ENCODE data around the gene CHID1. TPM values are rescaled to one million over a fixed set of nuclear protein-coding genes. Genes with fewer than 3 reads are reported as not detected.

Gene CHID1
- total and polyA plus RNA-seq, 2 experiments from 2014 or later: 54.1 to 67.3 TPM

DNA sequence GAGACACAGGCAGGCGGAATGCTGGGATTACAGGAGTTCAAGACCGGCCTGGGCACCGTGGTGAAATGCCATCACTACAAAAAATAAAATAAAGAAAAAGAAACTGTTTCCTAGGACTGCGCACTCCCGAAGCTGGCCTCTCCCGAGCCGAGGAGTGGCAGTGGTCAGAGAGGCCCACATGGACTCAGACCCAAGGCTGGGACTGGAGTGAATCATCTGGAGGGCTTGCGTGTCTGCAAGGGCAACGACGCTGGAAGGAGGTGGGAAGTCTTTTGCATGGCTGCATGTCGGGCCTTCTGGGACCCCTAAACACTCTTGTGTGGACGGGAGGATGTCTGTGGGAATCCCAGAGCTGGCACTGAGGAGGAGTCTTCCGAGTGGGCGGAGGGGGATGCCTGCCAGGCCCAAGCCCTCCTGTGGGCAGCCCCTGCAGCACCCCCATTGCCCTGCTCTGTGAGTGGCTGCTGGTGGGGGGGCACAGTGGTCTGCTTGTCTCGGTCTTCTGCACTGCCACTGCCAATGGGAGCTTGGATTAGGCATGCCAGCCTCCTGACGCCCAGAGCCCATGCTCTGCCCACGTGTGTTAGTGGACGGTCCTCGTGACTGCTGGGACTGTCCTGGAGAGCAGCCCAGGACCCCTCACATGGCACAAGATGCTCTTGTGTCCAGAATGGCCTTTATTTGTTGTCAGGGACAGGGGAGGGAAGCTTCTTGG lies 13.2 kb upstream of the CHID1 start (continued):
- TF ChIP-seq, protein P1, sequence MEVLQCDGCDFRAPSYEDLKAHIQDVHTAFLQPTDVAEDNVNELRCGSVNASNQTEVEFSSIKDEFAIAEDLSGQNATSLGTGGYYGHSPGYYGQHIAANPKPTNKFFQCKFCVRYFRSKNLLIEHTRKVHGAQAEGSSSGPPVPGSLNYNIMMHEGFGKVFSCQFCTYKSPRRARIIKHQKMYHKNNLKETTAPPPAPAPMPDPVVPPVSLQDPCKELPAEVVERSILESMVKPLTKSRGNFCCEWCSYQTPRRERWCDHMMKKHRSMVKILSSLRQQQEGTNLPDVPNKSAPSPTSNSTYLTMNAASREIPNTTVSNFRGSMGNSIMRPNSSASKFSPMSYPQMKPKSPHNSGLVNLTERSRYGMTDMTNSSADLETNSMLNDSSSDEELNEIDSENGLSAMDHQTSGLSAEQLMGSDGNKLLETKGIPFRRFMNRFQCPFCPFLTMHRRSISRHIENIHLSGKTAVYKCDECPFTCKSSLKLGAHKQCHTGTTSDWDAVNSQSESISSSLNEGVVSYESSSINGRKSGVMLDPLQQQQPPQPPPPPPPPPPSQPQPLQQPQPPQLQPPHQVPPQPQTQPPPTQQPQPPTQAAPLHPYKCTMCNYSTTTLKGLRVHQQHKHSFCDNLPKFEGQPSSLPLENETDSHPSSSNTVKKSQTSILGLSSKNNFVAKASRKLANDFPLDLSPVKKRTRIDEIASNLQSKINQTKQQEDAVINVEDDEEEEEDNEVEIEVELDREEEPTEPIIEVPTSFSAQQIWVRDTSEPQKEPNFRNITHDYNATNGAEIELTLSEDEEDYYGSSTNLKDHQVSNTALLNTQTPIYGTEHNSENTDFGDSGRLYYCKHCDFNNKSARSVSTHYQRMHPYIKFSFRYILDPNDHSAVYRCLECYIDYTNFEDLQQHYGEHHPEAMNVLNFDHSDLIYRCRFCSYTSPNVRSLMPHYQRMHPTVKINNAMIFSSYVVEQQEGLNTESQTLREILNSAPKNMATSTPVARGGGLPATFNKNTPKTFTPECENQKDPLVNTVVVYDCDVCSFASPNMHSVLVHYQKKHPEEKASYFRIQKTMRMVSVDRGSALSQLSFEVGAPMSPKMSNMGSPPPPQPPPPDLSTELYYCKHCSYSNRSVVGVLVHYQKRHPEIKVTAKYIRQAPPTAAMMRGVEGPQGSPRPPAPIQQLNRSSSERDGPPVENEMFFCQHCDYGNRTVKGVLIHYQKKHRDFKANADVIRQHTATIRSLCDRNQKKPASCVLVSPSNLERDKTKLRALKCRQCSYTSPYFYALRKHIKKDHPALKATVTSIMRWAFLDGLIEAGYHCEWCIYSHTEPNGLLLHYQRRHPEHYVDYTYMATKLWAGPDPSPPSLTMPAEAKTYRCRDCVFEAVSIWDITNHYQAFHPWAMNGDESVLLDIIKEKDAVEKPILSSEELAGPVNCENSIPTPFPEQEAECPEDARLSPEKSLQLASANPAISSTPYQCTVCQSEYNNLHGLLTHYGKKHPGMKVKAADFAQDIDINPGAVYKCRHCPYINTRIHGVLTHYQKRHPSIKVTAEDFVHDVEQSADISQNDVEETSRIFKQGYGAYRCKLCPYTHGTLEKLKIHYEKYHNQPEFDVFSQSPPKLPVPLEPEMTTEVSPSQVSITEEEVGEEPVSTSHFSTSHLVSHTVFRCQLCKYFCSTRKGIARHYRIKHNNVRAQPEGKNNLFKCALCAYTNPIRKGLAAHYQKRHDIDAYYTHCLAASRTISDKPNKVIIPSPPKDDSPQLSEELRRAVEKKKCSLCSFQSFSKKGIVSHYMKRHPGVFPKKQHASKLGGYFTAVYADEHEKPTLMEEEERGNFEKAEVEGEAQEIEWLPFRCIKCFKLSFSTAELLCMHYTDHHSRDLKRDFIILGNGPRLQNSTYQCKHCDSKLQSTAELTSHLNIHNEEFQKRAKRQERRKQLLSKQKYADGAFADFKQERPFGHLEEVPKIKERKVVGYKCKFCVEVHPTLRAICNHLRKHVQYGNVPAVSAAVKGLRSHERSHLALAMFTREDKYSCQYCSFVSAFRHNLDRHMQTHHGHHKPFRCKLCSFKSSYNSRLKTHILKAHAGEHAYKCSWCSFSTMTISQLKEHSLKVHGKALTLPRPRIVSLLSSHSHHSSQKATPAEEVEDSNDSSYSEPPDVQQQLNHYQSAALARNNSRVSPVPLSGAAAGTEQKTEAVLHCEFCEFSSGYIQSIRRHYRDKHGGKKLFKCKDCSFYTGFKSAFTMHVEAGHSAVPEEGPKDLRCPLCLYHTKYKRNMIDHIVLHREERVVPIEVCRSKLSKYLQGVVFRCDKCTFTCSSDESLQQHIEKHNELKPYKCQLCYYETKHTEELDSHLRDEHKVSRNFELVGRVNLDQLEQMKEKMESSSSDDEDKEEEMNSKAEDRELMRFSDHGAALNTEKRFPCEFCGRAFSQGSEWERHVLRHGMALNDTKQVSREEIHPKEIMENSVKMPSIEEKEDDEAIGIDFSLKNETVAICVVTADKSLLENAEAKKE (CRISPR knock-in tag; IDR thresholded peaks at IDR 0.05): no peak
- TF ChIP-seq POLR2AphosphoS5 (IDR thresholded peaks at IDR 0.05; ENCODE audit: low read depth): no peak
- no peak for TF ChIP-seq CREB1 (CRISPR knock-in tag; IDR thresholded peaks at IDR 0.05; ENCODE audit: low read depth)
- TF ChIP-seq NANOG (IDR thresholded peaks at IDR 0.05; ENCODE audit: borderline replicate concordance): no peak
- TF ChIP-seq, protein P2, sequence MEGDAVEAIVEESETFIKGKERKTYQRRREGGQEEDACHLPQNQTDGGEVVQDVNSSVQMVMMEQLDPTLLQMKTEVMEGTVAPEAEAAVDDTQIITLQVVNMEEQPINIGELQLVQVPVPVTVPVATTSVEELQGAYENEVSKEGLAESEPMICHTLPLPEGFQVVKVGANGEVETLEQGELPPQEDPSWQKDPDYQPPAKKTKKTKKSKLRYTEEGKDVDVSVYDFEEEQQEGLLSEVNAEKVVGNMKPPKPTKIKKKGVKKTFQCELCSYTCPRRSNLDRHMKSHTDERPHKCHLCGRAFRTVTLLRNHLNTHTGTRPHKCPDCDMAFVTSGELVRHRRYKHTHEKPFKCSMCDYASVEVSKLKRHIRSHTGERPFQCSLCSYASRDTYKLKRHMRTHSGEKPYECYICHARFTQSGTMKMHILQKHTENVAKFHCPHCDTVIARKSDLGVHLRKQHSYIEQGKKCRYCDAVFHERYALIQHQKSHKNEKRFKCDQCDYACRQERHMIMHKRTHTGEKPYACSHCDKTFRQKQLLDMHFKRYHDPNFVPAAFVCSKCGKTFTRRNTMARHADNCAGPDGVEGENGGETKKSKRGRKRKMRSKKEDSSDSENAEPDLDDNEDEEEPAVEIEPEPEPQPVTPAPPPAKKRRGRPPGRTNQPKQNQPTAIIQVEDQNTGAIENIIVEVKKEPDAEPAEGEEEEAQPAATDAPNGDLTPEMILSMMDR (conservative IDR thresholded peaks at IDR 0.05; ENCODE audit: low read depth in 2 of 2): no peak
- no peak for TF ChIP-seq EZH2 (IDR thresholded peaks at IDR 0.05; ENCODE audit: low read depth, unreplicated experiment)

All from GM23338 (cell line).